HG03575 (cell line): ENCODE data around the gene VASN.

Experiments used
- ATAC-seq: cut with Tn5 transposase; IDR thresholded peaks from one replicate; pipeline ENCODE4 v1.9.1; 2021; ENCODE audit not compliant: unreplicated experiment, insufficient number of reproducible peaks, low FRiP score; ENCODE audit errors: extremely low read depth

Gene VASN

DNA sequence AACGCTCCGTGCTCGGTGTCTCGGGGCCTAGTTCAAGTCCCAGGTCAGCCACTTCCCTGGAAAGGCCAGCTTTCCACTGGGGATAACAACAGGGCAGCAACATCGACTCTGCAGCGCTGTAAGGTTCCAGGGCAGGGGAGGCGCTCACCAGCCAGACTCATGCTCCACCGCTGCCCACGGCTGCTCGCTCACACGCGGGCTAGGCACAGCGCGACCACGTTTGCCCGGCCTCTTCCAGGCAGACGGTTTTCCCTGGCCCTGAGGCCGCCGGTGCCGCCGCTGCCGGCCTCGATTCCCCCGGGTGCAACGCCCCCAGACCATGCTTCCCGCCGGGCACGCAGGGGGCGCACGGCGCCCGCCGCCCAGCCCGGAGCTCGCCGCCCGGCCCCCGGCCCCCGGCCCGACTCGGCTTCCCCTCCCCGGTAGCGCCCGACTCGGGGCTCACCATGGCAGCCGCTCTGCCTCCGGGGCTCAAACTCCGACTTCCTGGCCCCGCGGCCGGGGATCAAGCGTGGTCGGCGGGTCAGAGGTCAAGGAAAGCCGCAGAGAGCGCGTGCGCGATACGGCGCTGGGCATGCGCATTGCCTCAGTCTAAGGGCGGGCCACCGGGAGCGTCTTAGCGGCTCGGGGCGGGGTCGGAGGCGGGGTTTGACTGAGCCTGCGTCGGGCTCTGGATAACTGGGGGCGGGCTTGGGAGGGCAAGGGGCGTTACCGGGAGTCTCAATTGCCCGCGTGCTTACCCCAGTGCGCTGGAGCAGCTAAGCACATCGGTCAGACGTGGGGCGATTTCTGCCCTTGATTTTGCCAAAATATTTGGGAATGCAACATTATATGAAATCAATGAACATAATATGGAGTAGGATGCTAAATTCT lies 20.6 kb upstream of the VASN start, which contains the start of gene PAM16:
PAM16 (minus strand) TSS at position 535 of the 873 bp plus-strand sequence; CDS start at position 448, 87 bp downstream.
- peak; percentile 34 for ATAC-seq

DNA sequence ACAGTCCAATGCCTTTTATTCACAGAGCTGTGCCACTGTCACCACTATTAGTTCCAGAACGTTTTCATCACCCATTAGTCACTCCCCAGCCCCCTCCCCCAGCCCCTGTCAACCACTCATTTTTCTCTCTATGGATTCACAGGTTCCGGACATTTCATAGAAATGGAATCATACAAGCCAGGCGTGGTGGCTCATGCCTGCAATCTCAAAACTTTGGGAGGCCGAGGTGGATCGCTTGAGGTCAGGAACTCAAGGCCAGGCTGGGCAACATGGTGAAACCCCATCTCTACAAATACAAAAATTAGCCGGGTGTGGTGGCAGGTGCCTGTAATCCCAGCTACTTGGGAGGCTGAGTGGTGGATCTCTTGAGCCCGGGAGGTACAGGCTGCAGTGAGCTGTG lies 19.8 kb upstream of the VASN start:
- ATAC-seq, result no peak

DNA sequence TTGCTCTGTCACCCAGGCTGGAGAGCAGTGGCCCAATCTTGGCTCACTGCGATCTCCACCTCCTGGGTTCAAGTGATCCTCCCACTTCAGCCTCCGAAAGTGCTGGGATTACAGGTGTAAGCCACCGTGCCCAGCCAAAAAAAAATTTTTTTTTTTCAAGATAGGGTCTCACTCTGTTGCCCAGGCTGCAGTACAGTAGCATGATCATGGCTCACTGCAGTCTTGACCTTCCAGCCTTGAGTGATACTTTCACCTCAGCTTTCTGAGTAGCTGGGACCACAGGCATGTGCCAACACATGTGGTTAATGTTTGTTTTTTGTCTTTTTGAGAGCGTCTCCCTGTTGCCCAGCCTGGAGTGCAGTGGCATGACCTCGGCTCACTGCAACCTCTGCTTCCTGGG lies 18.8 kb upstream of the VASN start:
- ATAC-seq, result no peak

DNA sequence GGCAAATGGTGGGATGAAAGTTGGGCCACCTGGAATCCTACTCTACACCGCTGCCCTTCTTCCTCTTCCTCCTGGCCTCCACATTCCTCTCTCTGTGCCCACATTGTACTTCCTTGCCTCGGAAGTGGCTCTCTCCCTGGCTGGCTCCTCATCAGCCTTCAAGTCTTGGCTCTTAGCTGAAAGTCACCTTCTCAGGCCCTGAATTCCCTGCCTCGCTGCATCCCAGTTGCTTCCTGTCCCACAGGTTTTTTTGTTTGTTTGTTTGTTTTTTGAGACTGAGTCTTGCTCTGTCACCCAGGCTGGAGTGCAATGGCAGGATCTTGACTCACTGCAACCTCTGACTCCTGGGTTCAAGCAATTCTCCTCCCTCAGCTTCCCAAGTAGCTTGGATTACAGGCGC lies 18.0 kb upstream of the VASN start:
- no peak for ATAC-seq

DNA sequence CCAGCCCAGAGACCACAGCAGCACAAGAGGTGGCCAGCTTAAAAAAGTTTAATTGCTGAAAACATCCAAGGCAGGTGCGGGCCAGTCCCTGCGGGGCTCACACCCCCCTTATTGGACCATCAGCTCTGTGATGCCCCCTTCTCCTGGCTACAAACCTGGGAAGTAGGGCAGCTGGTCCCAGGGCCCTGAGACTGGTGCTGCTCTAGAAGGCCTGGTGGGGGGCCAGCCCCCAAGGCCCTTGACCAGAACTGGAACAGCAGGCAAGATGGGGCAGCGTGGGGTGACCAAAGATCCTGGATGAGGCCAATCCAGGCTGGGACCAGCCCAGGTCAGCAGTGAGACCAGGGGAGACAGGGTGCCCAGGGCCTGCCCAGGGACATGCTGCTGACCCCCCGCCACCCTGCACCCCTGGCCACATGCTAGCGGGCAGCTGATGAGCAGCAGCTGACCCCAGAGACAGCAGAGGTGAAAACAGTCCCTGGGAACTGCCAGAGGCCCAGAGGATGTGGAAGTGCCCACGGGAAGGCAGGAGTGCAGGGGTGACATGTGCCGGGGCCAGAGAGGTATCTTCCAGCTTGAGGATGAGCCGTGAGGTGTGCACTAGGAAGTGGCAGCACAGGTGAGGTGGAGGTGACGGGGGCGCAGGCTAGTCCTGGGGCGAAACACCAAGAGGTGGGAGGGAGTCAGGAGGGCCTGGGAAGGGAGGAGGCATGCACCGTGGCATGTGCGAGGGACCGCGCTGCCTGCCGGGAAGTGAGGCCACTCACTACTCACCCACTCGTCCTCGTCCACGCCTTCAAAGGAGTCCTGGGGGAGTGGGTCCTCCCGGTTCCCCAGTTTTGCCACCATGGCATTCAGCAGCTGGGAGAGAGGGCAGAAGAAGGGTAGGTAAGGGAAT lies 16.9 kb upstream of the VASN start:
- ATAC-seq, result no peak

DNA sequence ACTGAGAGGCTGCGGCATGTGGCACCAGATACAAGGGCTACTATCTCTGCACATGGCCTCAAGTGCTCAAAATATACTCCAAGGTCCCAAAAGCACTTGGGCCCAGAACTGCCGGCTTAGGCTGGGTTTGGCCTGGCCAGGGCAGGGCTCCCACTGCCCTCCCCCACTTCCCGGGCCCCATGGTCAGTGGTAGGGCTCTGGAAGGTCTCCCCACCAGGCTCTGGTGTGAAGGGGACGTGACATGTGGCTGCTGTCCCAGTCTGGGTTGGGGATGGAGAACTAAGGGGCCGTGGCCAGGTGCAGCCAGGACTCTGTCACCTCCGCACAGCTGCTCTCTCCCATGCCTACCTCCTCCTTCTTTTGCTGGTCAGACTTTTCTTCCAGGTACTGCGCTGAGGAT lies 14.8 kb upstream of the VASN start:
- ATAC-seq, result no peak

DNA sequence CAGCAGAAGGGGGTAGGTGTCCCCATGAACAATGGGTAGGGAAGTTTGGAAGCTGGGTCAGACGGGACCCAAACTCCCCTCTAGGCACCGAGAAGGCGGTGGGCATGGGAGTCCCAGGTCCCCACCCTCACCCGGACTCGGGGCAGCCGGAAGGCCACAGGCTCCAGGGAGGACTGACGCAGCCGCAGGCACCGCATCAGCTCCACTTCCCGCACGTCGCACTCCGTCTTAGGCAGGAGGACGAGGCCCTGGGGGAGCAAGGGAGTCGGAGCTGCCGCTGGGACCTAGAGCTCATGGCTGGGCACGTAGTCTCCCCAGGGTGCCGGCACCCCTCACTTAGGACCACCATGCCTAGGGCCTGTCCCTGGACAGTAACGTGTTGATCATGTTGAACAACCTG lies 13.4 kb upstream of the VASN start:
- no peak for ATAC-seq

DNA sequence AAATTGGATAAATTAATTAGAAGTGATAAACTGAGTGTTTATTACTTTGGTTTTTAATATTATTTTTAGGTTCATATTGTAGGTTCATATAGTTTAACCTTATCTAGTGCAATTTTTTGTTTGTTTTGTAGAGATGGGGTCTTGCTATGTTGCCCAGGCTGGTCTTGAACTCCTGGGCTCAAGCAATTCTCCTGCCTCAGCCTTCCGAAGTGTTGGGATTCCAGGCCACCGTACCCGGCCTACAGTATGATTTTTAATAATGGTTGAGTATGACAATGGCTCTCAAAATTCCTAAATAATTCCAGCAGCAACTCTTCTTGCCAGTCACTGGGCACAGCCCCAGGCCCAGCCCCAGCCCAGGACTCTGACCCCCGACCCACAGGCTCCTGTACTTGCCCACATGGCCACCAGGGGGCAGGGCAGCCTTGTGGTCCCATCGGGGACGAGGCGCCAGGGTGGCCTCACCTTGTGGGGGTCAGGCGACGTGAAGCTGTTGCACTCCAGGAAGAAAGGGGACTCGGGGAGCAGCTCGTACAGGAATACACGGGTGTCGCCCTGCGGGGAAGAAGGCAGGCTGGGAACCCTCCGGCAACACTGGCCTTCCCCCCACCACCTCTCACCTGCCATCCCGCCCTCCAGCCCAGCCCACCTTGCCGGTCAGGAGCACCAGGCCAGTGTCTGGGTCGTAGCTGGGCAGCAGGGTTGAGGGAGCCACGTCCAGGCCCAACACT lies 12.7 kb upstream of the VASN start:
- no peak for ATAC-seq

DNA sequence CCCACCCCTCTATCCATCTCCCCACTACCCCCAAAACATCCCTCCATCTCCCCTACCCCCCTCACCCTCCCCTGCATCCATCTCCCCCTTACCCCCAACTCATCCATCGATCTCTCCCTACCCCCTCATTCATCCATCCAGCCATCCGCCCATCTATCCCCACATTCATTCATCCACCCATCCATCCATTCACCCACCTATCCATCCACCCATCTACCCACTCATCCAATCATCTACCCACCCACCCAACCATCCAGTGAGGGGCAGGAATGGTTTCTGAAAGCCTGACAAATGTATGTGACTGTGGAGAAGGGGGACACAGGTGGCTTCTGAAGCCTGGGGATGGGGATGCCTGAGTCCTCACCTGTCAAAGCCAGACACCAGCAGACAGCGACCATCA lies 11.7 kb upstream of the VASN start:
- ATAC-seq, result no peak

DNA sequence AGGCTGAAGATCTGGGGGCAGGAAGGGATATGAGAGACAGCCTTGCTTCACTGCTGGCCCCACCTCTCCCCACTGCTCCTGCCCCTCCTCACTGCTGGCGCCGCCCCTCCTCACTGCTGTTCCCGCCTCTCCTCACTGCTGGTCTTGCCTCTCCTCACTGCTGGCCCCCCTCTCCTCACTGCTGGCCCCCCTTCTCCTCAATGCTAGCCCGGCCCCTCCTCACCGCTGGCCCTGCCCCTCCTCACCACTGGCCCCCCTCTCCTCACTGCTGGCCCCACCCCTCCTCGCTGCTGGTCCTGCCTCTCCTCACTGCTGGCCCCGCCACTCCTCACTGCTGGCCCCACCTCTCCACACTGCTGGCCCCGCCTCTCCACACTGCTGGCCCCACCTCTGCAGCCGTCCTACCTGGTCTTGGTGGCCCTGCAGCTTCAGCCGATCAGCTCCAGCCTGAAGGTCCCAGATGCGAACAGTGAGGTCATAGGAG lies 11.1 kb upstream of the VASN start:
- ATAC-seq, result no peak

DNA sequence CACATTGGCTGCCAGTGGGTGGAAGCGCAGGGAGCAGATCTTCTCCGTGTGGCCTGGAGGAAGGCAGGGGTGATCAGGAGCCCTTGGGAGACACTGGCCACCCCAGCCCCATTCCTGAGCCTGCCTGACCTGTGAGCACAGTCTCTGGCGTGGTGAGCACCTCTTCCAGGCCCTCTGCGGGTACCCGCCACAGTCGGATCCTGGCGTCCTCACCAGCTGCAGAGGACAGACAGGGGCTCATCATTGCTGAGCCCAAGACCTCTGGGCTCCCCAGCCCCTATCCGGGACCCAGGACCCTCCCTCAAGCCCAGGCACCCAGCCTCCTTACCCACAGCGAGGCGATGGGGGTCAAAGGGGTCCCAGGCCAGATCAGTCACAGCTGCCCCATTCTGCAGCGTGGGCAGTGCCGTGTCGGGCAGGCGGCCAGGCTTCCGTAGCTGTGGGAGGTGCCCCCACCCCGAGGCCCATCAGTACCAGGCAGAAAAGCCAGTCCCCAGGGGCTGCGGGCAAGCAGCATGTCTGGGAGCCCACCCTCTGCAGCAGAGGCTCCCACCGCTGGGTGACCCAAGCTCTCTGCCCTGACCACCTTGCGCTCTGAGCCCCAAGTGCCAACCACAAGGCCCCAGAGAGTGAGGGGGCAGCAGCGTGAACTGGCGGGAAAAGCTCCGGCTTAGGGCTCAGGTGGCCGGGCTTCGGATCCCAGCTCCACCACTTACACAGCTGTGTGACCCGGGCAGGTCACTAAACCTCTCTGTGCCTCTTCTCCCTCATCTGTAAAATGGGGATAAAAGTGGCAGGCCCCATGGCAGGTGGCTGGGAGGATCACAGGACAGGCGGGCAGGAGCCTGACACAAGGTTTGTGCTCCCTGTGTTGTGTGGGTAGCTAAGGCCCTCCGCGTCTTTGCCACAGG lies 10.4 kb upstream of the VASN start:
- no peak for ATAC-seq

DNA sequence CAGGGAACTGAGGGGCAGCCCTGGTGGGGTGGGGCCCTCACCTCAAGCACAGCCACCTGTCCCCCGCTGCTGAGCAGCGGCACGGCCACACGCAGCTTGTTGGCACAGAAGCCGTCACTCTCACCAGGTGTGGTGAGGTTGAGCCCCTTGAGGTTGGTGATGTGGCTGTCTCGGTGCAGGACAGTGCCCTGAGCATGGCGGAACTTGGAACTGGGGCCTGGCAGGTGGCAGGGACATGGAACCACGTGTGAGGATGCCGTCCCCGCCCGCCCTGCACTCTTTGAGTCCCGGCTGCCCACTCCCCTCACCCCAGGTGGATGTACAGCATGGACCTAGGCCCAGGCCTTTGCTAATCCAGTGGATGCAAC lies 9.7 kb upstream of the VASN start:
- ATAC-seq, result no peak

DNA sequence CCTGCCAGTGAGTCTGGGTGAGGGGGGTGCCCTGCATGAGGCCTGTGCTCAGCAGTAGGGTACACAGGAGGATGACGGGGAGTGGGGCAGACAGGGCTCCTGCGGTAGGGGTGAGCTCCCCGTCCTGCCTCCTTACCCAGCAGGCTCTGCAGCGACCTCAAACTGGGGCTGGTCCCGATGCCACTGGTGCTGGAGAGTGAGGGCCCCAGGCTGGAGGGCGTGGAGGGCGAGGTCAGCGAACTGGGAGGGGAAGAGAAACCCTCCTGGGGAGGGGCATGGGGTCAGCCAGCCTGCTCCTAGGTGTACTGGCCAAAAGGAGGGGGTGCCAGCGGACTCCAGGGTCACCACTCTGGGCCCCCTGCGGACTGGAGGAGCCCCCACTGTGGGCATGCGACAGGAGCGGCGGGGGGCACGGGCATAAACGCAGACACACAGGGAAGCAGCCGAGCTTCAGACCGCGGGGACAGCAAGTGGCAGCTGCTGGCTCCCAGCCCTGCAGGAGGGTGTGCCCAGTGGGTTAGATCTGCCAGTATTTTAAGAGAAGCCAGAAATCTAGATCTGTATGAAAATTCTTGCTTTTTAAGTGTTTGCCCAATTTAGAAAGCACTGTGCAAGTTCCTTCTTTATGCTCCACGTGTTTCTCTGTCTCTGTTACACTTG lies 9.0 kb upstream of the VASN start:
- no peak for ATAC-seq

DNA sequence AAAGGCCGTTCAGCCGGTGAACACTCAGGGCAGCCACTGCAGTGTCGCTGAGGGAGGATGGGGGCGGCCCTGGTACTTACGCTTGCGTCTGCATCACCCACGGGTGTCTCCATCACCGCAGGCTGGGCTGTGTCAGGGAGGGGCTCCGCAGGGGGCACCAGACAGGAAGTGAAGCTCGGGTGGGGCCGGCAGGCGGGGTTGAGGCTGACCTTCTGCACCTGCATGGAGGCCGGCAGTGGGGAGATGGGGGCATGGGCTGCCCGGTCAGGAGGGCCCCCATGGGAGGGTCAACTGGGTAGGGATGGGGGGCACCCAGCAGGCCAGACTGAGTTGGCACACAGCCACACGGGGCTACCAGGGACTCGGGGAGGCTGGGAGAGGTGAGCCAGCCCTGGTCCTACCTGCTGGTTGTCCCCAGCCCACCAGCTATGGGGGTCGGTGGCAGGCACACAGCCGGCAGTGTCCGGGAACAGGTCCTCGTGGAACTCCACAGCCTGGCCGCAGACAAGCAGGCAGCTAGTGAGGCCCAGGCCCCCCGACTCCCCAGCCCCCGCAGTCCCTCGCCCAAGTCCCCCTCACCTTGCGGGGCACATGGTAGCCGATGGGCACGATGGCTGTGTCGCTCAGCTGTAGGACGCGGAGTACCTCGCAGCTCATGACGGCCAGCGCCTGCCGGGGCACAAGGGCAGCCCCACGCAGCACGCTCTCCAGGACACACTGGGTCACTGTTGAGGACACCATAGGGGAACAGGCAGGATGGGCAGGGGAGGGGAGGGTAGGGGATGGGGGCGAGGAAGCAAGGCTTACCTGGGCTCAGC lies 7.2 kb upstream of the VASN start:
- no peak for ATAC-seq

DNA sequence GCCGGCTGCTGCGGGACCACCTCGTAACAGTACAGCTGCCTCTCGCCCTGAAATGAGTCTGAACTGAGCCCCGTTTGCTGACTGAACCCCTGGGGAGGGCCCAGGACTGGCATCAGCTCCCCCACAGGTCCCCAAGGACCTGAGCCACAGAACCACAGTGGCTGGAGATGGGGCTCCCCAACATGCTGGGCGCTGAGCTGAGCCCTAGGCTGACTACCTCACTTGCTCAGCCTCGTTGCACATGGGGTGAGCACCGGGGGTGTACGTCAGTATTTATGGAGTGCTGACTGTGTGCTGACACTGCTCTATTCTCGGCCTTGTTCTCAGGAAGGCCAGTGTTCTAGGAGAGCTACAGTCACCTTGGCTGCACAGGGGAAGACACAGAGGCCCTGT lies 6.6 kb upstream of the VASN start:
- ATAC-seq, result no peak

DNA sequence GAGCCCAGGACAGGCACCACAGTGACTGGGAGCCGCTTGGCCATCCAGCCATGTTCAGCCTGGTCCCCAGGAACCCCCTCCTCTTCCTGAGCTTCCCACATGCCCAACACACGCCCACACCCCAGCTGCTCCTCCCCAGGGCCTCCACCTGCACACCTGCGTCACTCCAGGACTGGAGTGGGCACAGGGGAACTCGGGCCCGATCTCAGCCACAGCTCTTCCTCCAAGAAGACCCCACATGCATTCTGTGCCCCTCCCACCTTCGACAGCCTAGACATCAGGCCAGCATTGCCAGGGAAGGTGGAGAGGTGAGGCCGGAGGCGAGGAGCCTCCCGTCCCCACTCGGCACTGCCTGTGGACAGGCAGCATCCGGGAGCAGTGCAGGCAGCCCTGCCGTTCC lies 6.0 kb upstream of the VASN start:
- no peak for ATAC-seq

DNA sequence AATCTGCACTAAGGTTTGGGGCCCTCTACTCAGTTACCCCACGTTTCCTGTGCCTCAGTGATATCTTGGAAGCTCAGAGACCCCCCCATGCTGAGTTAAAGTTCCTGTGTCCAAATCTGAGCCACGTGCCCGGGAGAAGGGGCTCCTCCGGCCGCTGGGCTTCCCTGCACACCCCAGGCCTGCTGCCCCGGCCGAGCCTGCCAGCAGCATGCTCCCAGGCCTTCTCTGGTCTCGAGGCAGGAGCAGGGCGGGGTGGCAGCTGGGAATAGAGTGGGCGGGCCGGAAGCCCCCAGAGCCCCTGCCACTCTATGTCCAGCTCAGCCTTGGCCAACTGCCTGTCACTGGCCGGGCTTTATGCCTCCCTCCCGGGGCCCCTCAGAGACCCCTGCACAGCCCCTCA lies 5.6 kb upstream of the VASN start:
- ATAC-seq, result no peak
